Right lung (tissue), 5 donors: Measurements from ENCODE around the gene ERMARD. TPM values are rescaled to one million over a fixed set of nuclear protein-coding genes. Genes with fewer than 3 reads are reported as not detected.
"Not testable (repeated sequence)": the region's sequence is repeated elsewhere in the genome, so short reads cannot be mapped to it uniquely, and the experiment has no call there.

ENCODE experiments used
- DNase-seq, 2 donors: peaks; one replicate each; pipeline ENCODE4 v3.0.0-alpha.2; 2013
- polyA plus RNA-seq, 5 donors: library from polyadenylated mRNA; unstranded; fragments of 120-200 nt; gene quantifications; one replicate each; pipeline versions ENCODE4 v1.2.1 to v1.2.3, GENCODE V29; 2013; ENCODE audit warnings: inconsistent platforms in 1 of 5, low replicate concordance in 1 of 5; ENCODE audit not compliant: insufficient read length in 5 of 5, insufficient read depth in 1 of 5

The ERMARD gene
- polyA plus RNA-seq, 5 donors = 35.2 to 53.0 (median 48.2) TPM

- no peak for DNase-seq
Measured at GRCh38 chr6:169729961-169730360, 21.5 kb upstream of the ERMARD start.

- no peak for DNase-seq
Measured at GRCh38 chr6:169738204-169738975, 13.0 kb upstream of the ERMARD start.

GRCh38 chr6:169738976-169739529 is 12.4 kb upstream of the ERMARD start:
- no peak for DNase-seq

- DNase-seq = no peak
Measured at GRCh38 chr6:169741344-169741743, 10.1 kb upstream of the ERMARD start.

- no peak for DNase-seq
Measured at GRCh38 chr6:169745405-169745804, 6.0 kb upstream of the ERMARD start.

- DNase-seq = no peak
Measured at GRCh38 chr6:169746556-169746955, 4.9 kb upstream of the ERMARD start.

- no peak for DNase-seq
Measured at GRCh38 chr6:169752074-169752623, 727 bp downstream of the ERMARD start.

- DNase-seq = no peak
Measured at GRCh38 chr6:169755162-169755561, 3.7 kb downstream of the ERMARD start.

GRCh38 chr6:169763308-169763707 is 11.9 kb downstream of the ERMARD start:
- DNase-seq = no peak

GRCh38 chr6:169763881-169764280 is 12.5 kb downstream of the ERMARD start:
- DNase-seq = no peak

GRCh38 chr6:169765789-169766188 is 14.4 kb downstream of the ERMARD start:
- not testable (repeated sequence) for DNase-seq

- peak; percentile 55 to 72 for DNase-seq
Measured at GRCh38 chr6:169766232-169766631, 14.8 kb downstream of the ERMARD start.

- DNase-seq = no peak
Measured at GRCh38 chr6:169766921-169767736, 15.7 kb downstream of the ERMARD start.

- no peak for DNase-seq
Measured at GRCh38 chr6:169774347-169774746, 22.9 kb downstream of the ERMARD start.

GRCh38 chr6:169775321-169775720 is 23.9 kb downstream of the ERMARD start:
- DNase-seq = no peak

- no peak for DNase-seq
Measured at GRCh38 chr6:169776379-169776778, 25.0 kb downstream of the ERMARD start.

GRCh38 chr6:169777896-169778295 is 26.5 kb downstream of the ERMARD start:
- DNase-seq = no peak

- DNase-seq = no peak
Measured at GRCh38 chr6:169778646-169779045, 27.2 kb downstream of the ERMARD start.

GRCh38 chr6:169779092-169779815 is 27.8 kb downstream of the ERMARD start:
- no peak for DNase-seq

GRCh38 chr6:169779896-169780295 is 28.5 kb downstream of the ERMARD start:
- DNase-seq = no peak

GRCh38 chr6:169780571-169781091 is 29.2 kb downstream of the ERMARD start:
- peak; percentile 45 to 49 for DNase-seq
